ENCODE measurements around the gene DCUN1D3.
A peak's percentile ranks its signal among the peaks of the same experiment; 100 is the strongest.
"Not testable (repeated sequence)": the region's sequence is repeated elsewhere in the genome, so short reads cannot be mapped to it uniquely, and the experiment has no call there.

Gene DCUN1D3

GRCh38 chr16:20821682-20822081 is 78.5 kb downstream of the DCUN1D3 start:
- DNase-seq = no peak

- no peak for DNase-seq
Observed at GRCh38 chr16:20818929-20819585, 81.1 kb downstream of the DCUN1D3 start.

DNA sequence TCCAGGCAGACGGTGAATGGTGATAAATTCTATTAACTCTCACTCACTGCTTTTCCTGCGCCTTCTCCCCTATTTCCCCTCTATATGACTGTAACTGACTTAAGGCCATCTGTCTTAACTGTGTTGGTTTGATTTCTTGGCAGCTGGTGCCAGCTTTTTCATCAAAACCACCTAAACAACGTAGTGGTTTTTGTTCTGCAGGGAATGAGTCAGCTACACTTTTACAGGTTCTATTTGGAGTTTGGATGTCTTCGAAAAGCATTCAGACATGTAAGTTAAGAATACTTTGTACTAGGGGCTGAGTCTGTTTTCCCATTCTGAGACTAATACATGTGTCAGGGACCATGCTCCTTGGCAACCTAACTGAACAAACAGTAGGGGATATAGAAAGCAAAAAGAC is 85.4 kb downstream of the DCUN1D3 start:
- no peak for DNase-seq

DNA sequence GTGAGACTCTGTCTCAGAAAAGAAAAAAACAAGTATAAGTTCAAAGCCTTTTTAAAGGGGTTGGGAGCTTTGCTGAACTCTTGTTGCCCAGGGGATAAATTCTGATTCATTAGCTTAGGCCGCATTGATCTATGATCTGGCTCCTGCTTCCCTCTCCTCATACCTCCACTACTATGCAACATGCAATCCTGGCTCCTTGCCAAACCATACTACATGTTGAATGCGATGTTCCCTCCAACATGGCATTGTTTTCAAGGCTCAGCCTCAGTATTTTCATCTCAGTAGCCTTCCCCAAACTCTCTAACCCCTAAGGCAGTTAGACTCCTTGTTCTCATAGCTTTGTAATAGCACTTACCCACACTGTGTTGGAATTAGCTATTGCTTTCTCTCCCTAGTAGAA is 87.6 kb downstream of the DCUN1D3 start:
- DNase-seq = no peak

DNA sequence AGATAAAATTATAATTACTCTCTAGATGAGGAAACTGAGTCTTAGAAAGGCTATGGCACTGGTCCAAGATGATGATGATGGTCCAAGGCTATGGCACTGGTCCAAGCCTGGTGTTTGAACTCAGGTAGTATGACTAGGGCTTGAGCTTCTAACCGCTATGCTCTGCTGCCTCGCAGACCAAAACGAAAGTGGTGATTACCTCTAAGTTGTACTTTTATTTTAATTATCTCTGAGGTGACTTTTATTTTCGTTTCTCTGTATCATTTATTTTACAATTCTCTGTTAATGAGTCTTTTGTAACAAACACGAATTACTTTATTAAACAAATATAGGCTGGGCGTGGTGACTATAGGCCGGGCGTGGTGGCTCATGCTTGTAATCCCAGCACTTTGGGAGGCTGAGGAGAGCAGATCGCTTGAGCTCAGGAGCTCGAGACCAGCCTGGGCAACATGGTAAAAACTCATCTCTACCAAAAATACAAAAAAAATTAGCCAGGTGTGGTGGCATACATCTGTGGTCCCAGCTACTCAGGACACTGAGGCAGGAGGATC is 88.2 kb downstream of the DCUN1D3 start:
- no peak for DNase-seq

GRCh38 chr16:20807862-20808261 is 92.3 kb downstream of the DCUN1D3 start:
- DNase-seq = no peak

- peak; percentile 66 for DNase-seq
Observed at GRCh38 chr16:20806168-20807050, 93.7 kb downstream of the DCUN1D3 start, which contains the start of the genes ERI2 and REXO5. ERI2 (minus strand) TSS chr16:20806472; CDS start chr16:20806430, 42 bp downstream. REXO5 (plus strand) TSS chr16:20806527; CDS start chr16:20806954, 427 bp downstream.

- DNase-seq = not testable (repeated sequence)
Observed at GRCh38 chr16:20805684-20806167, 94.4 kb downstream of the DCUN1D3 start.

Measured in activated gamma-delta T cell treated with Interleukin-2 at 50 U/mL for 16 hours (primary cell).